GM21786 (cell line): ENCODE results near the gene MICB.
"Not testable (repeated sequence)": the region's sequence is repeated elsewhere in the genome, so short reads cannot be mapped to it uniquely, and the experiment has no call there.

ENCODE experiments used
- ATAC-seq: cut with Tn5 transposase; IDR thresholded peaks from one replicate; pipeline ENCODE4 v1.9.1; 2021; ENCODE audit not compliant: unreplicated experiment

Gene MICB

GRCh38 chr6:31473780-31474761, 23.9 kb upstream of the MICB start:
- no peak for ATAC-seq

GRCh38 chr6:31474871-31475286, 23.1 kb upstream of the MICB start:
- ATAC-seq = no peak

- ATAC-seq = no peak
Observed at GRCh38 chr6:31476515-31477139, 21.3 kb upstream of the MICB start.

- no peak for ATAC-seq
Observed at GRCh38 chr6:31477521-31477920, 20.4 kb upstream of the MICB start.

- ATAC-seq = no peak
Observed at GRCh38 chr6:31478186-31478950, 19.6 kb upstream of the MICB start.

GRCh38 chr6:31479151-31479932, 18.6 kb upstream of the MICB start:
- no peak for ATAC-seq

- ATAC-seq = no peak
Observed at GRCh38 chr6:31479933-31480535, 17.9 kb upstream of the MICB start.

- no peak for ATAC-seq
Observed at GRCh38 chr6:31480574-31480973, 17.4 kb upstream of the MICB start.

GRCh38 chr6:31483392-31483791, 14.6 kb upstream of the MICB start:
- no peak for ATAC-seq

- ATAC-seq = no peak
Observed at GRCh38 chr6:31485055-31485454, 12.9 kb upstream of the MICB start.

GRCh38 chr6:31486065-31486837, 11.7 kb upstream of the MICB start:
- not testable (repeated sequence) for ATAC-seq

- not testable (repeated sequence) for ATAC-seq
Observed at GRCh38 chr6:31487674-31488073, 10.3 kb upstream of the MICB start.

GRCh38 chr6:31489086-31489485, 8.9 kb upstream of the MICB start:
- ATAC-seq = no peak

- ATAC-seq = no peak
Observed at GRCh38 chr6:31490115-31490873, 7.7 kb upstream of the MICB start.

- ATAC-seq = not testable (repeated sequence)
Observed at GRCh38 chr6:31493550-31493874, 4.4 kb upstream of the MICB start.

- no peak for ATAC-seq
Observed at GRCh38 chr6:31493875-31494694, 3.9 kb upstream of the MICB start.

- no peak for ATAC-seq
Observed at GRCh38 chr6:31495580-31495979, 2.4 kb upstream of the MICB start.

GRCh38 chr6:31496826-31497225, 1.1 kb upstream of the MICB start:
- not testable (repeated sequence) for ATAC-seq
